Activated CD8-positive, alpha-beta memory T cell treated with anti-CD3 and anti-CD28 coated beads for 24 hours (primary cell): ENCODE measurements around the gene NPB.
"Not testable (repeated sequence)": the region's sequence is repeated elsewhere in the genome, so short reads cannot be mapped to it uniquely, and the experiment has no call there.

Experiments used
- DNase-seq: peaks from one replicate; pipeline ENCODE4 v3.0.0-alpha.2; 2020

The NPB gene

DNA sequence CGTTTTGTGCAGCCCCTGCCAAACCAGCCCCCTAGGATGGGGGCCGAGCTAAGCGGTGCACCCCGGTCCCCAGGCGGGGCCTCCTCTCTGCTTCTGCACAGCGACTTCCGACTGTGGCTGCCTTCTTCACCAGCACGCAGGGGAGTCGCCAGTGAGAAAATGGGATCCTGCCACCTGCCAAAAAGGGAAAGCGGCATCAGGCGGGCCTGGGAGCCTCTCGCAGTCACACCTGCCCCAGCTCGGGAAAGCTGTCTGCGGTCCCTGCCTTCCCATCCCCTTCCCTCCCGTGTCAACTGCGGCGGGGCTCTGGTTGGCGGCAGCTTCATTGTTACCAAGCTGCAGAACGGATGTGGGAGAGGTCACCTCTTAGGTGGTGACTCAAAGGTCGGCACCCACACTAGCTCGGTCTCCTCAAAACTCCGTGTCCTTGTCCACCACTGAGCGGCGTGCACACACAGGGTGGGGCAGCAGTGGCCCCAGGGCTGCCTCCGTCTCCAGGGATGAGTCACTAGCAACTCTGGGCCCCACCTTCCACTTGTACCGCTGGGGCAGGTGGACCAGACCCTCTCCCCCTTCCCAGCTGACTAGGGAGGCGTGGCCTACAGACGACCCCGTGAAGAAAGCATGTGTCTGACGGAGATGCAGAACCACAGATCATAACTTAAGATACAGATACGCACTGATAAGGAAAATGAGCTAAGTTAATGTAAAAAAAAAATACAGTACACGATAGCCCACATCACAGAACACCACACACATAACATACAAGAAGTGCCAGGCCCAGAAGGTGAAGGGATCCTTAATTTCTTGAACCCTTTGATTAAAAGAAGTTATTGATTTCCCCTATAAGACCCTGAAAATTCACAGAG, 10.6 kb downstream of the NPB start:
- DNase-seq: no peak

DNA sequence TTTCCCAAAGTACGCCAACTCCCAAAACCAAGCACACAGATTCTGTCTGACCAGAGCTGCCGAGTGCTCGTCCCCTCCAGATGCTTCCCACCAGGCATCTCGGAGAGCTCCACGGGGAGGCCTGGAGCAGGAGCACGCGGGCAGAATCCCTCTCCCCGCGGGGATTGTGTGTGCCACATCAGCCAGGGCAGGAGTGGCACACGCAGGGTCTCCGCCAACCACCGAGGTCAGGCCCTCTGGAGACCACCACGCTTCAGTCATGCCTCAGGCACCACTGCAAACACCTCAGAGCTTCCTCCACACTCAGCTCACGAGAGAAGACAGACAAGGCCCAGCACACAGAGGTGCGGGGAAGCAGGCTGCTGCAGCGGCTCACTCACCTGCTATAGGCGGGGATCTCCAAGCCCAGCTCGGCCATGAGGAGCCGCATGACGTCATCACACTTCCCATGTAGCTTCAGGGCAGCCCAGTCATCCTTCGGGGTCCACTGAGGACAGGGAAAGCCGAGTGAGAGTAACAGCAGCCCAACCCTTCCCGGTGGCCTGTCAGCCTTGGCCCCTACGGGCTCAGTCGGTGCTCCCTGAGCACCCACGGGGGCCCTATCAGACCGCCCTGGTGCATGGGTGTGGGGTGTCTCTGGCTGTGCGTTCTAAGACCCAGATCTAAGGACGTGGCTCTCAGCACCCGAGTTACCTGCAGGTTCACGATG, 11.5 kb downstream of the NPB start:
- no peak for DNase-seq

GRCh38 chr17:81914103-81914850, 12.2 kb downstream of the NPB start:
- no peak for DNase-seq

GRCh38 chr17:81915331-81915730, 13.3 kb downstream of the NPB start:
- DNase-seq: no peak

- no peak for DNase-seq
Observed at GRCh38 chr17:81916234-81917001, 14.4 kb downstream of the NPB start.

GRCh38 chr17:81917565-81918332, 15.7 kb downstream of the NPB start, which contains the start of gene SIRT7:
Gene SIRT7, minus strand, starts transcription at chr17:81918176. Its CDS starts 45 bp downstream, at chr17:81918131.
- DNase-seq: peak; percentile 89

GRCh38 chr17:81918333-81918669, 16.3 kb downstream of the NPB start:
- not testable (repeated sequence) for DNase-seq

- no peak for DNase-seq
Observed at GRCh38 chr17:81918832-81919545, 17.0 kb downstream of the NPB start.

DNA sequence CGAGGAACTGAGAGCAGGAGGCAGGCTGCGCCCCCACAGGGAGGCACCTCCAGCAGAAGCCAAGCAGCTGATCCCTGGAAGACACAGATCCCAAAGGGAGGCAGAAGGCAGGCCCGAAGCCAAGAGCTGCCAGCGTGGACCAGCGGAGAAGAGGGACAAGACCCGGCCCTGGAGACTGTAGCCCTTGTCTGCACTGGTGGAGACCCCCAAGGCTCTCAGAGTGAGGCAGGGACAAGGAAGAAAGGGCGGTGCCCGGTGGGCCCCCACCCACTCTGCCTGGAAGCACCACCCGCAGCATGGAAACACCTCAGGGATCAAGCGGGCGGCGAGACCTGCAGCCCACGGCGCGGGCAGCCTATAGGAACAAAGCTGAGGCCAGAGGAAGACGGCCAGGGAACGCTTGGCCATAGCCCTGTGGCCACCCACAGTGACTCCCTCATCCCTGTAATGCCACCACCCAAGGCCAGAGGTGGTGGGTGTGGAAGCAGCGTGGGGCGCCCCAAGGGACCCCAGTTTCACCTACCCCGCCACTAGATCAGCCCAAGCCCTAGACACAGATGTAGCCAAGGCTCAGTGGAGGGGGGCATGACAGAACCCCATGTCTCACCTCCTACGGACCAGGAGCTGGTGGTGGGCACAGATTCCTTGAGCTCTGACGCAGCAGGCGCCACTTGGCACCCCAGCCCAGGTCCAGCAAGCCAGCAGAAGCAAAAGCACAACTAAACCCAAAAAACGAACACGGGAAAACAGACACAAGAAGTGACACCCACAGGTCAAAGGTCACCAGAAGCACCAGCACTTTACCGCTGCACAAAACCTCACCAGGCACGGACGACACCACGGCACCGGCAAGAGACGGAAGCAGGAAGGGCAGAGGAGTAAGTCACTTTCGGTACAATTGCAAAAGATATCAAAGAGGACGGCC, 18.8 kb downstream of the NPB start:
- no peak for DNase-seq

DNA sequence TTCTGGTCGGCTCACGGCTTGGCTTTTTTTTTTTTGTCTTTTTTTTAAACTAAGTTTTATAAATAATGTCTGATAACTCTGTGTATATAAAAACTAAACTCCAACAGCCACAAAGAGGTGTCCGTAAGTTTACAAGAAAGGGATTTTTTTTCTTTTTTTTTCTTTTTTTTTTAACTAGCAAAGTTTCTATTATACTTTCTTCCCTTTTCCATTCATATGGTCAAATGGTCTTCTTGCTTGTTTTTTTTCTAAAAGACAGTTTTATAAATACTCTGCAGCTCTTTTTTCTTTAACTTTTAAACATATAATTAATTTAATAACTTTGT, 19.5 kb downstream of the NPB start:
- no peak for DNase-seq

- no peak for DNase-seq
Observed at GRCh38 chr17:81921996-81922565, 20.0 kb downstream of the NPB start.

DNA sequence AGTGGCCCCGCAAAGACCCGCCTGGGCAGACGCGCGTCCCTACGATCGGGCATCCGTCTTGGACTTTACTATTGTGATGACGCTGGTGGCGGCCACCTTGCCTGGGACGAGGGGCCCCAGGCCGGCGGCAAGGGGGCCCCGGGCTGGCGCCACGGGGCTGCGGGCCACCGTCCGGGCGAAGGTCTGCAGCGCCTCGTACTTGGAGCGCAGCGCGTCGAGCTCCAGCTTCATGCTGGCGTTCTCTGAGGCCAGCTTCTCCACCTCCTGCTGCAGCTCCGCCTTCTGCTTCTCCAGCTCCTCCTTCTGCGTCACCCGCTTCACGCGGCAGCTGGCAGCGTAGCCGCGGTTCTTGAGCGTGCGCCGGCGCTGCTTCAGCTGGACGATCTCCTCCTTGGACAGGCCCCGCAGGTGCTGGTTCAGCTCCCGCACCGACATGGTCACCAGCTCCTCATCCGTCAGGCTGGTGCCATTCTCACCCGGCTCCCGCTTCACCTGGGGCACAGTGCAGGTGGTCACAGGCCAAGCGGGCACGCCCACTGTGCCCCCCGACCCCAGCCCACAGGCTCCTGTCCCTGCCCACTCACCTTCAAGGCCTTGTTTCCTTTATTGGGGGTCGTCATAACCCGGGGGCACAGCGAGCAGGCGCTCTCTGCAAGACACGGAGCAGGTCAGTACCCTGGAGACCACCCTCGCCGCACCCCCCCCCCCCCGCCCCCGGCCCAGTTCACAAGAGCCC, 20.7 kb downstream of the NPB start:
- no peak for DNase-seq

- DNase-seq: no peak
Observed at GRCh38 chr17:81923302-81924260, 21.5 kb downstream of the NPB start.

DNA sequence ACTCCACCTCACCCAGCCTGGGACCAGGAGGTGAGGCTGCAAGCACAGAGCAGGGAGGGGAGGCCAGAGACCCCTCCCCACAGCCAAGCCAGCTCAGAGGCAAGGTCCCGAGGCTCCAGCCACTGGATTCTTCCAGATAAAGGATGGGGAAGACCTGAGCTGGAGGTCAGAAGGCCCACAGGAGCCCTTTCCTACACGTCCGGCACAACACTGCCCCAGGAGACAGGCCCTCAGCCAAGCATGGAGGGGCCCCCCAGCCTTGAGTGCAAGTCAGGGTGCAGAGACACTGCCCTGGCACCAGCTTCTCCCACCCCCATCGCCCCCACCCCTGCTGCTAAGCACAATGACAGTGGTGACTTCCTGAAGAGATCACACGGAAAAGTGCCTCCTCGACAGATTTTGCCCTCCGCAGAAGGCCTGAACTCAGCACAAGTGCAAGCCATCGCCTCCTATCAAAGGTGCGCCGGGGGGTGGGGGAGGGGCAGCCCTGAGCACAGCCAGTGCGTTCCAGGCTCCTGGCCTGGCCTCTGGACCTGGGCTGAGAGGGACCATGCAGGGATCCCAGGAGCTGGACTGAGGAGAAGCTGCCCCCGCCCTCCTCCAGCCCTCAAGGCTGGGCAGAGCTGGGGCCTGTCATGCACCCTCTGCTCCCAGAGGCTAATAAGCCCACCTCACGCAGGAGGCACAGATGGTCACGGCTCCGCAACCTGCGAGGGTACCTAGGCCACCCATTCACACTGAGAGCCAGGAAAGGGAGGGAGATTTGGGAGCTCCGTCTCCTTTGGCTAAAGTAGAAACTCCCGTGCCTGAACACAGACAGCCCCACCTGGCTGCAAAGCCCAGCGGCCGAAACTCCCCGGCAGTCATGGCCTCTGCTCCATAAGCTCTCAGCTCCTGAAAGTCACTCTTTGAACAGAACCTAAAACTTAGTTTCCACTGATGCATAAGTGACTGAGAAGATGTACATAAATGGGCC, 22.8 kb downstream of the NPB start:
- DNase-seq: no peak

DNA sequence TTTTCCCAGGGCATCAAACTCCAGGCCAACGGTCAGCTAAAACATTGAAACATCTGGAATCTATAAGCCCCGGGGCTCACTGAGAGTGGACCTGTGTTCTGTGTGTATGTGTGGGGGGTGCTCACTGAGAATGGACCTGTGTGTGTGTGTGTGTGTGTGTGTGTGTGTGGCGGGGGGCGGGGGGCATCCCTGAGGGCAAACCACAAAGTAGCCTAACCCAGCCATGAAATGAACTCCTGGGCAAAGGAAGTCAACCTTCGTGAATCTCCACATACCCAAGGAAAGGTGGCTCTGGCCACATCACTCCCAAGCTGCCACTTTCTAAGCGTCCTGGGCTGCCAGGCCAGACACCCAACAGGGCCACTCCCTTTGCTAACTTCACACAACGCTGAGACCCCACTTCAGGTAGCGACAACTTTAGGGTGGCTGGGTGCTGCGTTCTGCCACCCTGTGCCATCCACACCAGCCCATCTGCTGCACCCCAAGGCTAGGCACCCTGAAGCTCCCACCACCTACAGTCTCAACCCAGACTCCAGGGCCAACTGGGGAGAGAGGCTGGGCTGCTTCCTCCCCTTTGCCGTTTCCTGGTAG, 23.9 kb downstream of the NPB start:
- DNase-seq: no peak

DNA sequence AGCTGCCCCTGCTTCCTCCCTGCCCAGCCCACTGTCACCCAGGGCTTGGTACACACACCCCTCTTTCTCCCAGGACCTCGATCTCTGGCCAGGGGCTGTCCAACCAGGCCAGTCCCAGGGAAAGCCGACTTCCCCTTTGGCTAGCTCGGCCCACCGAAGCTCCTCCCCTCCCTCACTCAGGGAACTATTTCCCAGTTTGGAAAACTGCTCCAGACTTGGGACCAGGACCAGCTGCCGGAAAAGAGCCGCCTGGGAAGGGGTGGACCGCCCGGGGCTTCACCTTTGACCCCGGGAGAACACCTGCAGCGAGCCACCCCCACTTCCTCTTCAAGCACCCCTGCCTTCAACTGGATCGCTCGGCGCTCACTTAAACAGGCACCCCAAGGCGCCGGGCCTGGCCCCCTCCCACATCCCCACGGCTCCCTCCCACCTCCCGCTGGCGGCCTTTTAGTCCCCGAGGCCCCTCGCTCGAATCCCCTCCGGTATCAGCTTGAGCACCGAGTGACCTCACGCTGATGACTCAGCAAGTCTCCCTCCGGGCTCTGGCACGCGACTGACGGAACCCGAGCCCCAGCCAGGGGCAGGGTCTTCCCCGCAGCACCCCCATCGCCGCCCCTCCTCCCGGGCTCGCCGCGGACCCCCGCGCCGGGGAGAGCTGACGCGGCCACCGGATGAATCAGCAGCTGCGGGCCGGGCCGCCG, 24.6 kb downstream of the NPB start:
- DNase-seq: peak; percentile 87
